ENCODE data around the gene C2.

GRCh38 chr6:31943742-31944141 is 16.2 kb downstream of the C2 start:
- TF ChIP-seq POLR2A (IDR thresholded peaks at IDR 0.05; ENCODE audit: low read depth, low read length): no peak
- no peak for TF ChIP-seq TAF1 (IDR thresholded peaks at IDR 0.05; ENCODE audit: borderline replicate concordance, low read depth, low read length)
- no peak for TF ChIP-seq POLR2AphosphoS5 (IDR thresholded peaks at IDR 0.05; ENCODE audit: low read depth, low read length)

Data from GM12892 (cell line).